ENCODE results near the gene UMOD.

UMOD gene

GRCh38 chr16:20285993-20286499, 66.5 kb downstream of the UMOD start:
- no peak overlapping the region for H3K9ac ChIP-seq (ENCODE audit: low read depth, low read length)
- H3K4me3 ChIP-seq (ENCODE audit: low read depth, low read length): no peak overlapping the region
- no peaks in the 10 kb centered on the region for H3K9me3 ChIP-seq (ENCODE audit: control insufficient read depth, insufficient read depth, low read length)
- H3K4me1 ChIP-seq (ENCODE audit: control insufficient read depth, insufficient read depth, low read length): no peaks in the 10 kb centered on the region
- H3K27me3 ChIP-seq (ENCODE audit: control insufficient read depth, insufficient read depth, low read length): no peaks in the 10 kb centered on the region
- no peaks in the 10 kb centered on the region for H3K36me3 ChIP-seq (ENCODE audit: control insufficient read depth, insufficient read depth, low read length)
